Femur (tissue), 1 donor: ENCODE measurements around the gene BLNK.
A peak's percentile ranks its signal among the peaks of the same experiment; 100 is the strongest.

Experiments used
- DNase-seq: peaks from one replicate; pipeline ENCODE4 v3.0.0-alpha.2; 2017

BLNK gene

GRCh38 chr10:96260014-96260413 lies 11.4 kb downstream of the BLNK start:
- no peak for DNase-seq

- no peak for DNase-seq
Measured at GRCh38 chr10:96259150-96259549, 12.2 kb downstream of the BLNK start.

DNA sequence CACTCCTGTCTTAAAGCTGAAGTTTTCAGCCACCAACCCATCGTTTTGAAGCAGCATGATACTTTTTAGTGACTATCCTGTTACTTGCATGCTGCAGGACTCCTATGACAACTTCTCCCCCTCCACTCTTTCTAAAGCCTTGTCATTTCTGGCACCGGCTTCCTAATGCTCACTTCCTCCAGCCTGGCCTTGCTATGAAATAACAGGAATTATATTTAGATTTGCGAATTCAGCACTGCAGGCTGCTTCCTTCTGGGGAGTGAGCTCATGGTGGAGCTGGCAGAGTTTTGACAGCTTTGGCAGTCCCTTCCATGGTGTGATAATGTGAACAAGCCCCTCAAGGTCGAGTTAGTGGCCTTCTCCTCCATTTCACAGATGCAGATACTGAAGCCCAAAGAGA lies 13.4 kb downstream of the BLNK start:
- peak; percentile 59 for DNase-seq

- DNase-seq, result no peak
Measured at GRCh38 chr10:96255549-96256333, 15.6 kb downstream of the BLNK start.

GRCh38 chr10:96254976-96255375 lies 16.4 kb downstream of the BLNK start:
- no peak for DNase-seq

GRCh38 chr10:96252730-96253129 lies 18.6 kb downstream of the BLNK start:
- DNase-seq, result no peak

DNA sequence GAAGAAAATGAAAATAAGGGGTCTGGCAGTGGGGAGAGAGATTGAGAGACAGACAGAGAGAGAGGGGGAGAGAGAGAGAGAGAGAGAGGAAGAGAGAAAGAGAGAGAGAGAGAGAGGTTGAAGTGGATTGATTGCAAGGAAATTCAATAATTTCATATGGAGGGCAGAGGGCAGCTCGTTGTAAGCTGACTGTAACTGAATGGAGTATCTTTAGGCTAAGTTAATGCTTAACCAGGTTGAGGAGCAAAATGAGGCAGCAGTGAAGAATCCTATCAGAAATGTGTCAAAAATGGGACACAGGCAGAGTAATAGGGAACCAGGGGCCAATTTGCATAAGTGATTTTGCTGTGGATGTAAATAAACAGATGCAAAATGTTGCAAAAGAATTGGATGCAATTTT lies 21.0 kb downstream of the BLNK start:
- DNase-seq, result no peak

DNA sequence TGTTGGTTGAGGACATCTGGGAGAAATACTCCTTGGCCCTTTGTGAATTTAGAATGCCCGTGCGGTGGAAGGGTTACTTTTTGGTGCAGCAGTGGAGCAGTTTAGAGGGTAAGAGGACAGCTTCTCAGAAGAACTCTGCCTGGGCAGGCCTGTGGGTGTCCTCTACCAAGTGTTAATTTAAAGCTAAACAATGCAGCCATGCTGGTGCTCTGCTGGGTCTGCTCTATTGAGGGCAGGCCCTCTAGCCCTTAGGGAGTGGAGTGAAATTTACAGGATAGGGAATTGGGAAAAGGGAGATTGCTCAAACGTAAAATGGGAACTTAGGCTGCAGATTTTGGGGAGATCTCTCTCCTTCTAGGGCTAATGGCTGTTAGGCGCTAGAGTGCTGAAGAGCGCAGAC lies 22.1 kb downstream of the BLNK start:
- DNase-seq, result no peak

GRCh38 chr10:96244354-96244753 lies 27.0 kb downstream of the BLNK start:
- DNase-seq, result no peak

- DNase-seq, result no peak
Measured at GRCh38 chr10:96243296-96243695, 28.1 kb downstream of the BLNK start.

DNA sequence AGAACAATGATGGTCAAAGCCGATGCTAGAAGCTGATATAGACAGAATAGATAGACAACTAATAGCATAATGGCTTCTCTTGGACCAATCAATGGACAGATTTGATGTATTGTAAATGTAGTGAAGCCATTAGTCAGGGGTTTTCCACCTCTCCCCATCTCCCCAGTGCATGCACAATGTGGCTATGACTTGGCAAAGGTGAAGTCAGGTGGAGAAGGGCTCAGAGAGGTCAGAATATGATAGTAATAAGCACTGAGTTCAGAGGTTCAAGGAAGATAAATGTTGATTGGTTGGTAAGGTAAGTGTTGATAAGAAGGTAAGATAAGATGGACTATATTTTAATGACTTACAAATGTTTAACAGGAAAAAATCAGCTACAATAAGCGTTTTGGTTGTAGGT lies 28.5 kb downstream of the BLNK start:
- DNase-seq, result no peak

DNA sequence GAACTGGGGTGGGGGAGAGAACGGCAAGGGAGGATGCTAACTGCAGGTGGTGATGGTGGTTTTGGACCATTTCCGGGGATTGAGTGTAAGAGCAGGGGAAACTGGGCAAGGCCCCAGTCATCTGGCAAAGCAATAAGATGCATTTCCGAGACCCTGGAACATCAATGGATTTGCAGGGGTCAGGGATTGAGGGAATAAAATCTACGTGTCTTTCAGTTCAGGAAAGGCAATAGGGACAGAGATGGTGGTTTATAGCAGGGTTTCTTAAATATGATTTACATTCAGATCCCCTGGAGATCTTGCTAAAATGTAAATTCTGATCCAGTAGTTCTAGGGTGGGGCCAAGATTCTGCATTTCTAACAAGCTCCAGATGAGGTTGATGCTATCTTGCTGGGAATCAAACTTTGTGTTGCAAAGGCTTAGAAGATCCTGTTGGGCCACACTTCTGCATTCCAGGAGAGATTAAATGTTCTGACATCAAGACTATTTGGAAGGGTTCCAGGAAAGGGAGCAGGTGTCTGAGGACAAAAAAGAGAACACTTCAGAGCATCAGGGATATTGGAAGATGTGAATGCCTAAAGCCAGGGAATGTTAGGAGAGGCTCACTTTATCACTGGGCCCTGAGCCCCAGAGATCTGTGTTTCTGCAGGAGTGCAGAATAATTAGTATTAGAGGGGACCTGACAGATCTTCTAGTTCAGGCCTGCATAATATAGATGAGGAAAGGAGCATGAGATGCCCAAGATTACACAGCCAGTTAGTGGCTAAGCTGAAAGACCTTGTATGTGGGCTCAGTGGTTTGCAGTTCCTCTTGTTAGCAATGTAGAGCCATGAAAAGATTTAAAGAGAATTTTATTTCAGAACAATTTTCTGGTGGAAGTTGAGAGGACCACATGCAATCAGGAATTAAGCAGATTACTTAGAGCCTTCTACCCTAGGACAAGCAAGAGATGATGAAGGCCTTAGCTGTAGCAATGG lies 32.4 kb downstream of the BLNK start:
- no peak for DNase-seq

- DNase-seq, result no peak
Measured at GRCh38 chr10:96236876-96237275, 34.5 kb downstream of the BLNK start.

DNA sequence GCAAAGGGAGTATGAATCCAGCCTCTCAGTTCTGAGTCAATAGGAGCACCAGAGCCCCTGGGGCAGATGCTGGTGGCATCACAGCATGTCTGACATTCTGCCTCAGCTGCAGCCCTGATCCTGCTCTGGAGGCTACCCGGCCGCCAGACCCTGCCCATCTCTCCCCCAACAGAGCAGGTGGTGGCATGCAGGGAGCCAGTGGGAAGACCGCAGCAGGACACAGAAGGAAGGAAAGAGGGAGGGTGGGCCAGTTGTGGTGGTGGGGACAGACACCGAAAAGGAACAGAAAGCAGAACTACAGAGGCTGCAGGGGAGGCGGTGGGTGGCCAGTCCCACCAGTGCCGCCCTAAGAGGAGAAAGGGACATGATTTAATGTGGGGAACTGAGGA lies 35.3 kb downstream of the BLNK start:
- DNase-seq, result no peak

- DNase-seq, result no peak
Measured at GRCh38 chr10:96235326-96236089, 35.9 kb downstream of the BLNK start.

DNA sequence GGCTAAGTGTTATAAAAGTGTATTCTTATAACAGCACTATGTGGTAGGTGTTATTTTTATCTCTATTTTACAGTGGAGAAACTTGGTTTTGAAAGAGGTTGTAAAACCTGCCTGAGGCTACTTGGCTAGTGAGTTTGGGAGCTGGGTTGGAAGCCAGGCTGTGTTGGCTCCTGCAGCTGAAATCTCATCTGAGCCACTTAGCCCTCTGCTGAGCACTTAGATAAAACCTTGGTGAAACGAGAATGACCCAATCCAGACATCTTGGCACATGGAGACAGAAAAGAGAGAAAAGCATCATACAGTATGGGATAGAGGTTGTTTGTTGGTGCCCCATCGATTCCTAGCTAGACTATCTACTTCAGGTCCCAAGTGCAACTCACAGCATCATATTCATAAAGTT lies 37.4 kb downstream of the BLNK start:
- no peak for DNase-seq

GRCh38 chr10:96230527-96230926 lies 40.8 kb downstream of the BLNK start:
- DNase-seq, result no peak

DNA sequence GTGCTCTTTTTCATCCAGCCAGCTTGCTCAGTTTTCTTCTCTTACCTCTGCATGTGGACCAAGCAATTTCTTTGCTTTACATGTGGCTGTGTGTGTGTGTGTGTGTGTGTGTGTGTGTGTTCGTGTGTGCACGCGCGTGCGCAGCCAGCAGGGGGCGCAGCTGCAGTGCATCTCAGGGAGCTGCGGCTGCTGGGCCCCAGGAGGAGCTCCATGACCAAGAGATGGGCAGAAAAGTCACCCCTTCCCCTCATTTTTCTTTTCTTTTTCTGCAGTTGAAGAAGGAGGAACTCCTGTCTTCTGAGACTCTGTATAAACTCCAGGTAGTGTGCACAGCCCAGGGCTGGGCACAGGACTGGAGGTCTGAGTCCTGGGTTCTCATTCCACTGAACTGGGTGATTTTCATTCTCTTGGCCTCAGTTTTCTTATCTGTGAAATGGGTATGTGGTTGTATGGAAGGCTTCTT lies 41.8 kb downstream of the BLNK start:
- DNase-seq, result peak; percentile 80

GRCh38 chr10:96228408-96228994 lies 42.9 kb downstream of the BLNK start:
- DNase-seq, result no peak

DNA sequence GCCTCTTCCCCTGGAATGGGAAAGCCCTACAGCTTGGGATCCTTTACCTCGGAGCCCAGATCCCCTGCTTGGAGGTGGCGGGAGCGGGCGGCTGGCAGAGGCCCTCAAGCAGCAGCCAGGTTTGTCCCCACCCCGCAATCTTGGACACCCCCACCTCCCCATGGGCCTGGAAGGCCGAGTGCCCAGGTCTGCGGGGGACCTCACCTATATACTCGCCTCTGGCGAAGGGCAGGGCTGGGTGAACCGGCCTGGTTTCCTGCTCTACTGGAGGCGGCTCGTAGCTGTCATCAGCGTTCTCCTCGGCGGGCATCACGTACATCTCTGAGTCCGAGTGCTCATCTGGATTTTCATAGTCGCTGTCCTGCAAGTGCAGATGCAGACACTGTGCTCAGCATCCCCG lies 44.2 kb downstream of the BLNK start:
- DNase-seq, result no peak

- no peak for DNase-seq
Measured at GRCh38 chr10:96225119-96225518, 46.2 kb downstream of the BLNK start.

DNA sequence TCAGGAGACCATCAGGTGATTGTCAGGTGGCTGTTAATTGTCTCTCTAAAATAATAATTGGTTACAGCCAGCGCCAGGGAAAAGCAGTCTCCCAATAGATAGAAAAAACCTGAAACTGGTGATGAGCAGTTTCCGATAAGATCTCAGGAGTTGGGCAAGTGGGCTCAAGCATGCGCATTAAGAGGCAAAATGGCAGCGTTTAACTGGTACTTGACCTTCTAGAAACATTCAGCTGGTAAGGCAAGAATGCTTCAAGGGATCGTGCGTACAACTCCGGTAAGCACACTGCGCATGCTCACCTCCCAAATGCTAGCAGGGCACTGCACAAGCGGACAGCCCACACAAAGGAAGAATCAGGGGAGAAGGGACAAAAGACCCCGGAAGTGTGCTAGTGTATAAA lies 48.5 kb downstream of the BLNK start:
- DNase-seq, result no peak

DNA sequence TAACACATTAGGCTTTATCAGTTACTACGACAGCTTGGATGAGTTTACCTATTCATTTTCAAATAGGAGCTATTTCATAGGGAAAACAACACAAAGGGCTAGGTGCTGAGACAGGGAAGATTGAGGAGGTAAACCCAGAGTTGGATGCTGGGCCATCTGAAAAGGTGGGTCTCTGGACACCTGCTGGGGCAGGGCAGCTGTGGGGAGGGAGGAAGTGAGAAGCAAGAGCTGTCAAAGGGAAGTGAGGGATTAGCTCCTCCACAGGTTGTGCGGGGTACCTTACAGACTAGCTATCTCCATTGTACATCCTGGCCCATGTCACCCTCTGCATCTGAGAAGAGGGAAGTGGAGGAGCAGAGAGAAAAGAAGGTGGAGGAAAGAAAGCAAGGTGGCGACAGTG lies 48.9 kb downstream of the BLNK start:
- no peak for DNase-seq
